Measurements from ENCODE around the gene ZDHHC7.

ZDHHC7 gene

DNA sequence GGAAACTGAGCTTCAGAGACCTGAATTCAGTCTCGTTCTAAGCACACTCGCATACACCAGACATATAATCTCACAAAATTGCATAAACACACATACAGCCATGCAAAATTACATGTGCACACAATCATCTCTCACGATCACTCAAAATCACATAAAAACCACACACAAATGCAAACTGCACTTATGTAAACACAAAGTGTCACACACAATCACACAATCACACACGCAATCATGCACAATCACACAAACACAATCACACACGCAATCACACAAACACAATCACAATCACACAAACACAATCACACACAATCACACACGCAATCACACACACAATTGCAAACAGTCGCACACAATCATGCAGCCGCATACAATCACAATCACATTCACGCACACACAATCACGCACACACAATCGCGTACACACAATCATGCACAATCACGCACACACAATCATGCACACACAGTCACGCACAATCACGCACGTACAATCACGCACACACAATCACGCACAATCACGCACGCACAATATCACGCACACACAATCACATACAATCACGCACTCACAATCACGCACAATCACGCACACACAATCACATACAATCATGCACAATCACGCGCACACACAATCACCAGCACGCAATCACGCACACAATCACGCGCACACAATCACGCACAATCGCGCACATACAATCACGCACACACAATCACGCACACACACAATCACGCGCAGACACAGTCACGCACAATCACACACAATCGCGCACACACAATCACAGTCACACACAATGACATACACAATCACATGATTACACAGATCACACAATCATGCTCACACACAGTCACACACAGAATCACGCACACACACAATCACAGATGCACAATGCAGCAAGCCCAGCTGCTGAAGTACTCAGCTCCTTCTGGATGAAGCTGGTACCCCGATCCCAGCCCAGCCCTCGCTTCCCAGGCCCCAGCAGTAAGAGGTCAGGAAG lies 45.6 kb downstream of the ZDHHC7 start:
- Histone ChIP-seq H2AFZ (ENCODE audit: low read depth) (no peak overlapping the region), H3K4me3 (IDR thresholded peaks at IDR 0.05; ENCODE audit: insufficient read depth, low read depth, low read length) (no peak overlapping the region)
- TF ChIP-seq, protein P1, sequence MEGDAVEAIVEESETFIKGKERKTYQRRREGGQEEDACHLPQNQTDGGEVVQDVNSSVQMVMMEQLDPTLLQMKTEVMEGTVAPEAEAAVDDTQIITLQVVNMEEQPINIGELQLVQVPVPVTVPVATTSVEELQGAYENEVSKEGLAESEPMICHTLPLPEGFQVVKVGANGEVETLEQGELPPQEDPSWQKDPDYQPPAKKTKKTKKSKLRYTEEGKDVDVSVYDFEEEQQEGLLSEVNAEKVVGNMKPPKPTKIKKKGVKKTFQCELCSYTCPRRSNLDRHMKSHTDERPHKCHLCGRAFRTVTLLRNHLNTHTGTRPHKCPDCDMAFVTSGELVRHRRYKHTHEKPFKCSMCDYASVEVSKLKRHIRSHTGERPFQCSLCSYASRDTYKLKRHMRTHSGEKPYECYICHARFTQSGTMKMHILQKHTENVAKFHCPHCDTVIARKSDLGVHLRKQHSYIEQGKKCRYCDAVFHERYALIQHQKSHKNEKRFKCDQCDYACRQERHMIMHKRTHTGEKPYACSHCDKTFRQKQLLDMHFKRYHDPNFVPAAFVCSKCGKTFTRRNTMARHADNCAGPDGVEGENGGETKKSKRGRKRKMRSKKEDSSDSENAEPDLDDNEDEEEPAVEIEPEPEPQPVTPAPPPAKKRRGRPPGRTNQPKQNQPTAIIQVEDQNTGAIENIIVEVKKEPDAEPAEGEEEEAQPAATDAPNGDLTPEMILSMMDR (conservative IDR thresholded peaks at IDR 0.05; ENCODE audit: low read depth, low read length): no peak

DNA sequence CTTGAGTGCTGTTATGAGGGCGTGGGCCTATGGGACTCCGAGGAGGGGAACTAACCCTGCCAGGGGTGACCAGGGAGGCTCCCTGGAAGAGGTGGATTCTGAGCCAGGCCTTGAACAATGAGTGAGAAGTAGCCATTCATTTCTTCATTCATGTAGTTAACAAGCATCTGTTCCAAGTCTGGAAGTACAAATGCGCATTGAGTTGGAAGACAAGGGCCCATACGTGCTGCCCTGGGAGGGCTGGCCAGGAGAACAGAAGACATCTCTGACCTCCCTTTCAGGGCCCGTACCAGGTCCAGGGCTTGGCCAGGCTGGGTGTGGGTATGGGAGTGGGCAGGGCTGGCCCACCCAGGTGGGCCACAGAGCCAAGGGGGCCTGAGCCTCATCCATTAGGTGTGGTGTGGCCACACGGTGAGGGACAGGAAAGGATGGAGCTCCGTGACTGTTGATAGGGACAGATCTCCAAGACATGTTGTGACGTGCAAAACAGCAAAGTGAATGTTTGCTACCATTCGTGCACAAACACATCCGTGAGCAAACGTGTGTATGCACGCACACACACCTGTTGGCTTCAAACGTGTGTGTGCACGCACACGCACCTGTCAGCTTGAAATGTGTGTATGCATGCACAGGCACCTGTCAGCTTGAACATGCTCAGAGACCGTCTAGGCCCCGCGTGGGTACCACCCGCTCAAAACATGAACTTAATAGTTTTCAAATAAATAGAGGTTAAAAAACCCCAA lies 46.8 kb downstream of the ZDHHC7 start:
- no peaks in the 10 kb centered on the region for H3K79me2 ChIP-seq (ENCODE audit: insufficient read depth, low read depth)
- no peak overlapping the region for H2AFZ ChIP-seq (ENCODE audit: low read depth)
- no peaks in the 10 kb centered on the region for H3K4me1 ChIP-seq (ENCODE audit: low read depth, poor library complexity, severe bottlenecking)
- no peak overlapping the region for H3K27ac ChIP-seq
- no peaks in the 10 kb centered on the region for H3K36me3 ChIP-seq (ENCODE audit: insufficient read depth)
- H4K20me1 ChIP-seq (ENCODE audit: insufficient read depth): no peaks in the 10 kb centered on the region
- H3K27me3 ChIP-seq (ENCODE audit: insufficient read depth, low read depth): peaks cover 45% of the 10 kb centered on the region; the same call in 1 of the 2 replicates
- TF ChIP-seq, protein P1 (conservative IDR thresholded peaks at IDR 0.05; ENCODE audit: low read depth, low read length): no peak
- H3K4me2 ChIP-seq: no peak overlapping the region
- no peak overlapping the region for H3K9ac ChIP-seq
- no peak overlapping the region for H3K4me3 ChIP-seq (IDR thresholded peaks at IDR 0.05; ENCODE audit: insufficient read depth, low read depth, low read length)

More for the DNA sequence above, 45.6 kb downstream of the ZDHHC7 start:
- Histone ChIP-seq H3K4me1 (ENCODE audit: low read depth, poor library complexity, severe bottlenecking) (no peaks in the 10 kb centered on the region), H3K79me2 (ENCODE audit: insufficient read depth, low read depth) (no peaks in the 10 kb centered on the region), H3K27me3 (ENCODE audit: insufficient read depth, low read depth) (peaks cover 36% of the 10 kb centered on the region; the same call in 1 of the 2 replicates), H3K4me2 (no peak overlapping the region), H3K27ac (no peak overlapping the region), H3K36me3 (ENCODE audit: insufficient read depth) (no peaks in the 10 kb centered on the region), H4K20me1 (ENCODE audit: insufficient read depth) (no peaks in the 10 kb centered on the region), H3K9ac (no peak overlapping the region)

DNA sequence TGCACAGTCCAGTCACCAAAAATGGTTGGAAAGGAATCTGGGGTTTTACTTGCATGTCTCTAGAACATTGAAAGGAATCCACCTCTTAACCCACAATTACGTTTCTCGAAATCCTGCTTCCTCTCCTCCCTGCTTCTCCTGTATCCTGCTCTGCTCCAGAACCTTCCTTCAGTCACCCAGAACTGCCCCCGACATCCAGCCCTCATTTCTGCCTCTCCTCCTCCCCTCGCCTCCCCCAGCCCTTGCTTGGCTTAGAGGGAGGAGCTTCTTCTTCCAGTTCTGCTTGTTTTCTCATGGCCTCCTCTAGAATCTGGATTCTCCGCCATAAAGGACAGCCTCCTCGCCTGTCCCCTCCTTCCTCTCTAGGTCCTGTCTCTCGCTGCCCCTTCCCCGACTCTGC lies 48.3 kb downstream of the ZDHHC7 start:
- Histone ChIP-seq H3K79me2 (ENCODE audit: insufficient read depth, low read depth) (no peaks in the 10 kb centered on the region), H3K4me2 (no peak overlapping the region), H2AFZ (ENCODE audit: low read depth) (no peak overlapping the region), H3K36me3 (ENCODE audit: insufficient read depth) (no peaks in the 10 kb centered on the region), H3K4me1 (ENCODE audit: low read depth, poor library complexity, severe bottlenecking) (no peaks in the 10 kb centered on the region), H4K20me1 (ENCODE audit: insufficient read depth) (no peaks in the 10 kb centered on the region), H3K27ac (no peak overlapping the region), H3K27me3 (ENCODE audit: insufficient read depth, low read depth) (peaks cover 42% of the 10 kb centered on the region; the same call in 1 of the 2 replicates), H3K9ac (no peak overlapping the region), H3K4me3 (IDR thresholded peaks at IDR 0.05; ENCODE audit: insufficient read depth, low read depth, low read length) (no peak overlapping the region)
- TF ChIP-seq, protein P1 (conservative IDR thresholded peaks at IDR 0.05; ENCODE audit: low read depth, low read length): no peak

DNA sequence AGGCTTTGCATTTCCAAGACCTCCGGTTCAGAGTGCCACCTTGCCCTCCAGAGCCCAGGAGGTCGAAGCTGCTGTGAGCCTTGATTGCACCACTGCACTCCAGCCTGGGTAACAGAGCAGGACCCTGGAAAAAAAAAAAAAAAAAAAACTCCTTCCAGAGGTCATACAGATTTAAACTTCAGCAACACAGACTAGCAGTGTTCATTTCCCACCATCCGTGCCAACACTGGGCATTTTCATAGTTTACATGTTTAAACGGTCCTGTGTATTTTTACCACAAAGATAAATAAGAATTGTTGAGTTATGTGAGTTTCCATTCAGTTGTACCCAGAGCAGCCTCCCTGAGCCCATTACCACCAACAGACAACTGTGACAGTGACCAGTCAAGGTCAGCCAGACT lies 50.4 kb downstream of the ZDHHC7 start:
- Histone ChIP-seq H3K27ac (no peak overlapping the region), H3K4me3 (IDR thresholded peaks at IDR 0.05; ENCODE audit: insufficient read depth, low read depth, low read length) (no peak overlapping the region), H3K4me1 (ENCODE audit: low read depth, poor library complexity, severe bottlenecking) (no peaks in the 10 kb centered on the region), H3K36me3 (ENCODE audit: insufficient read depth) (no peaks in the 10 kb centered on the region), H4K20me1 (ENCODE audit: insufficient read depth) (no peaks in the 10 kb centered on the region), H3K27me3 (ENCODE audit: insufficient read depth, low read depth) (peaks cover 52% of the 10 kb centered on the region; the same call in 1 of the 2 replicates), H3K4me2 (no peak overlapping the region), H3K79me2 (ENCODE audit: insufficient read depth, low read depth) (no peaks in the 10 kb centered on the region), H3K9ac (no peak overlapping the region), H2AFZ (ENCODE audit: low read depth) (no peak overlapping the region)
- TF ChIP-seq, protein P1 (conservative IDR thresholded peaks at IDR 0.05; ENCODE audit: low read depth, low read length): no peak

All from KMS-11 (cell line).